HepG2 (cell line): ENCODE measurements around the gene ANKRD2. TPM values are rescaled to one million over a fixed set of nuclear protein-coding genes. Genes with fewer than 3 reads are reported as not detected.
A peak's percentile ranks its signal among the peaks of the same experiment; 100 is the strongest.

Source experiments
- ATAC-seq: fragments of 200-7000 bp; cut with Tn5 transposase; 3 replicates; pipeline ENCODE4 v1.9.1; 2020; ENCODE audit warnings: mild to moderate bottlenecking, moderate library complexity
- BruUV-seq: library from RNA; stranded (reverse); fragments of 400-500 nt; replicated peaks from 2 replicates; lab custom pipeline; 2021; lab: Mats Ljungman, UMichigan
- CTCF ChIA-PET: fragments of 300-600 bp; formaldehyde crosslinking; extraction: SDS; loops from one replicate; lab custom pipeline; 2021; ENCODE audit warnings: low total read pairs, inconsistent platforms, low intra/inter-chr PET ratio; lab: Yijun Ruan, JAX
- POLR2A ChIA-PET: fragments of 350-600 bp; sonication (Branson Sonifier 250); formaldehyde crosslinking; loops from one replicate; lab custom pipeline; 2020; ENCODE audit warnings: antibody characterized with exemption, inconsistent platforms; lab: Yijun Ruan, JAX
- DNase-seq: peaks from one replicate; pipeline ENCODE4 v3.0.0-alpha.2; 2015; ENCODE audit warnings: low spot score
- FAIRE-seq: peaks from 3 replicates; lab custom pipeline; 2011; peaks lifted over from hg19 to GRCh38; lab: Jason Lieb, UNC
- H2AFZ ChIP-seq: one replicate; pipeline ENCODE4 v1.6.1; 2011; ENCODE audit warnings: low read length, inconsistent platforms
- H3K27ac ChIP-seq: fragments of 300-600 bp; 3 replicates; pipeline ENCODE4 v1.8.0; 2011; ENCODE audit warnings: mixed run types, mild to moderate bottlenecking, mixed read lengths, low read length, inconsistent platforms; ENCODE audit not compliant: insufficient read depth; ENCODE audit errors: extremely low read length
- H3K27me3 ChIP-seq, 2 experiments: fragments of 200-600 bp in 1 of 2; 2 replicates in 1 of 2; 3 replicates in 1 of 2; pipeline versions ENCODE4 v1.6.0 to v1.8.0; 2011; ENCODE audit warnings: low read length in 2 of 2, mild to moderate bottlenecking in 2 of 2, moderate library complexity in 2 of 2, inconsistent platforms in 1 of 2; ENCODE audit not compliant: insufficient read depth in 2 of 2, control insufficient read depth in 1 of 2
- H3K36me3 ChIP-seq, 2 experiments: fragments of 200-600 bp in 1 of 2; replicated peaks in 1 of 2; 2 replicates in 1 of 2; 3 replicates in 1 of 2; pipeline versions ENCODE4 v1.5.1 to v1.8.0; 2011; ENCODE audit warnings: low read length in 2 of 2, inconsistent platforms in 1 of 2; ENCODE audit not compliant: insufficient read depth in 2 of 2, control insufficient read depth in 1 of 2
- H3K4me1 ChIP-seq: 2 replicates; pipeline ENCODE4 v1.5.1; 2012; ENCODE audit warnings: low read length, inconsistent platforms; ENCODE audit not compliant: insufficient read depth
- H3K4me2 ChIP-seq: 2 replicates; pipeline ENCODE4 v1.6.0; 2011; ENCODE audit warnings: low read depth, low read length, inconsistent platforms
- H3K4me3 ChIP-seq, 3 experiments: fragments of 200-600 bp in 1 of 3; sonication (generic), shearing (Covaris generic) in 1 of 3; replicated peaks in 1 of 3; 2 replicates each; pipeline ENCODE4 v1.5.1; 2011 to 2016; ENCODE audit warnings: low read length in 3 of 3, inconsistent platforms in 2 of 3, low read depth in 2 of 3, mild to moderate bottlenecking in 2 of 3, control low read depth in 1 of 3, mixed read lengths in 1 of 3; ENCODE audit not compliant: insufficient read depth in 1 of 3
- H3K79me2 ChIP-seq: one replicate; pipeline ENCODE4 v1.6.1; 2011; ENCODE audit warnings: low read length, inconsistent platforms; ENCODE audit not compliant: insufficient read depth
- H3K9ac ChIP-seq: 2 replicates; pipeline ENCODE4 v1.6.0; 2011; ENCODE audit warnings: mild to moderate bottlenecking, low read depth, low read length, inconsistent platforms; ENCODE audit not compliant: insufficient read depth
- H3K9me3 ChIP-seq: 2 replicates; pipeline ENCODE4 v1.5.1; 2012; ENCODE audit warnings: mild to moderate bottlenecking, low read length
- H4K20me1 ChIP-seq: 2 replicates; pipeline ENCODE4 v1.6.0; 2011; ENCODE audit warnings: inconsistent platforms, mild to moderate bottlenecking, low read length, moderate library complexity; ENCODE audit not compliant: insufficient read depth
- AKAP8 ChIP-seq: sonication (generic); formaldehyde crosslinking; IDR thresholded peaks from 2 replicates; pipeline ENCODE4 v1.5.1; 2020; ENCODE audit warnings: mild to moderate bottlenecking, missing genetic modification reagents
- ATF5 ChIP-seq: sonication (generic); formaldehyde crosslinking; IDR thresholded peaks from 2 replicates; pipeline ENCODE4 v1.4.0; 2020; ENCODE audit warnings: mild to moderate bottlenecking, low read depth, missing genetic modification reagents
- ELF1 ChIP-seq: sonication (generic); formaldehyde crosslinking; IDR thresholded peaks from 2 replicates; pipeline ENCODE4 v1.4.0; 2020; ENCODE audit warnings: missing genetic modification reagents
- HNRNPLL ChIP-seq: fragments of 200-400 bp; formaldehyde crosslinking; IDR thresholded peaks from 2 replicates; pipeline ENCODE4 v1.6.1; 2017; ENCODE audit warnings: mild to moderate bottlenecking, low read depth, low read length; ENCODE audit not compliant: poor library complexity, severe bottlenecking
- KDM5B ChIP-seq: sonication (generic); formaldehyde crosslinking; IDR thresholded peaks from 2 replicates; pipeline ENCODE4 v1.4.0; 2020; ENCODE audit warnings: missing genetic modification reagents, mild to moderate bottlenecking, borderline replicate concordance
- MTA1 ChIP-seq: sonication (generic); formaldehyde crosslinking; IDR thresholded peaks from 2 replicates; pipeline ENCODE4 v1.4.0; 2020; ENCODE audit warnings: missing genetic modification reagents, mild to moderate bottlenecking, borderline replicate concordance
- REST ChIP-seq, 2 experiments: IDR thresholded peaks; 2 replicates each; pipeline ENCODE4 v1.6.1; 2011 to 2012; ENCODE audit warnings: low read length in 2 of 2, borderline replicate concordance in 1 of 2, low read depth in 1 of 2, mild to moderate bottlenecking in 1 of 2, moderate library complexity in 1 of 2
- SSRP1 ChIP-seq: IDR thresholded peaks from 2 replicates; pipeline ENCODE4 v1.6.1; 2016; ENCODE audit warnings: control low read depth
- ZNF121 ChIP-seq: sonication (generic); formaldehyde crosslinking; IDR thresholded peaks from 2 replicates; pipeline ENCODE4 v1.5.0; 2020; ENCODE audit warnings: mild to moderate bottlenecking, missing genetic modification reagents
- ZNF224 ChIP-seq: sonication (generic); formaldehyde crosslinking; IDR thresholded peaks from 2 replicates; pipeline ENCODE4 v1.5.0; 2020; ENCODE audit warnings: mild to moderate bottlenecking, missing genetic modification reagents
- ZNF770 ChIP-seq: sonication (generic); formaldehyde crosslinking; IDR thresholded peaks from 2 replicates; pipeline ENCODE4 v1.5.0; 2020; ENCODE audit warnings: mild to moderate bottlenecking, missing genetic modification reagents
- ZNF878 ChIP-seq: sonication (generic); formaldehyde crosslinking; IDR thresholded peaks from 2 replicates; pipeline ENCODE4 v1.8.1; 2023; ENCODE audit warnings: mild to moderate bottlenecking, missing genetic modification reagents, moderate library complexity
- WGBS: methylation state at CpG from one replicate; pipeline ENCODE4 v1.1.6; 2017; ENCODE audit warnings: low lambda C conversion rate; 5-methylcytosine and 5-hydroxymethylcytosine counted together
- in situ Hi-C: cut with HindIII; loops from 2 replicates; pipeline ENCODE4 v1.10.0; 2017; ENCODE audit warnings: low pct_unique_long_range_greater_than_20kb; ENCODE audit not compliant: extremely low pct_ligation_motif_present
- intact Hi-C: fragments of 100-400 bp; cut with micrococcal nuclease; formaldehyde crosslinking; loops from one replicate; pipeline ENCODE4 v1.10.0; 2022; ENCODE audit not compliant: unreplicated experiment
- polyA plus RNA-seq, 8 experiments: library from polyadenylated mRNA; depleted of rRNA in 3 of 8; stranded (reverse) in 7 of 8; unstranded in 1 of 8; fragments of >200 nt; fragmentation: Illumina TruSeq in 4 of 8; extraction: Trizol in 4 of 8; gene quantifications; 2 replicates each; pipeline versions ENCODE4 v1.2.1 to v1.2.3, GENCODE V29; 2011 to 2016; ENCODE audit warnings: low read depth in 4 of 8, missing spikeins in 1 of 8, mixed read lengths in 1 of 8; ENCODE audit not compliant: insufficient read depth in 1 of 8
- total RNA-seq, 5 experiments: library from RNA; depleted of rRNA; stranded (reverse); fragments of >200 nt; fragmentation: Illumina TruSeq; extraction: Trizol; gene quantifications; 2 replicates each; pipeline ENCODE4 v1.2.3, GENCODE V29; 2016; ENCODE audit warnings: low read depth in 1 of 5
- TF ChIP-seq, protein P1 (sequence below): sonication (generic); formaldehyde crosslinking; IDR thresholded peaks from 2 replicates; pipeline ENCODE4 v1.5.0; 2020; ENCODE audit warnings: mild to moderate bottlenecking, low read depth, missing genetic modification reagents, borderline replicate concordance
- TF ChIP-seq, protein P2 (sequence below): sonication (generic); formaldehyde crosslinking; IDR thresholded peaks from 2 replicates; pipeline ENCODE4 v1.5.1; 2020; ENCODE audit warnings: missing genetic modification reagents, mild to moderate bottlenecking, borderline replicate concordance

The ANKRD2 gene
- total and polyA plus RNA-seq, 2 of the 13 experiments (the other 11 are each of a cell fraction or from before 2014, with no cell fraction given): not detected

GRCh38 chr10:97587183-97587582 is 14.6 kb downstream of the ANKRD2 start:
- intact Hi-C loops: no loop called here
- H4K20me1 ChIP-seq: no peaks in the 10 kb centered on the region
- H3K4me1 ChIP-seq: peaks cover 72% of the 10 kb centered on the region
- peaks cover 3% of the 10 kb centered on the region for H3K79me2 ChIP-seq
- CTCF ChIA-PET: no interaction called here
- H3K4me2 ChIP-seq: 0 out of 2 replicates have a peak overlapping the region, but pooled peaks have one; percentile 39
- 81% methylated on average over 2 of the region's 2 CpGs for WGBS
- no peaks in the 10 kb centered on the region for H3K27me3 ChIP-seq
- FAIRE-seq: no peak
- H3K9me3 ChIP-seq: no peaks in the 10 kb centered on the region
- no peak overlapping the region for H2AFZ ChIP-seq
- no peak overlapping the region for H3K9ac ChIP-seq
- H3K4me3 ChIP-seq: no peak overlapping the region
- BruUV-seq: no TSS peak
- H3K27ac ChIP-seq: peak overlapping the region; percentile 45
- H3K36me3 ChIP-seq: no peaks in the 10 kb centered on the region; a peak in 1 of 5 replicates
- in situ Hi-C loops: no loop called here
- POLR2A ChIA-PET: no interaction called here
- no peak for DNase-seq
- ATAC-seq: no peak
- TF ChIP-seq ELF1 (CRISPR knock-in tag) (no peak), ZNF878 (CRISPR knock-in tag) (no peak), REST (IDR thresholded peaks at IDR 0.05; ENCODE audit: borderline replicate concordance in 1 of 2, low read depth in 1 of 2, low read length in 2 of 2) (no peak), ZNF121 (CRISPR knock-in tag) (0 out of 2 replicates have a peak, but pooled peaks have one; percentile 28), ZNF224 (CRISPR knock-in tag) (no peak), SSRP1 (no peak), AKAP8 (CRISPR knock-in tag) (no peak), KDM5B (CRISPR knock-in tag) (no peak), ATF5 (CRISPR knock-in tag) (no peak), ZNF770 (CRISPR knock-in tag) (peak; percentile 69), MTA1 (CRISPR knock-in tag) (no peak), HNRNPLL (no peak)
- TF ChIP-seq, protein P1, sequence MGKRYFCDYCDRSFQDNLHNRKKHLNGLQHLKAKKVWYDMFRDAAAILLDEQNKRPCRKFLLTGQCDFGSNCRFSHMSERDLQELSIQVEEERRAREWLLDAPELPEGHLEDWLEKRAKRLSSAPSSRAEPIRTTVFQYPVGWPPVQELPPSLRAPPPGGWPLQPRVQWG: no peak
- TF ChIP-seq, protein P2, sequence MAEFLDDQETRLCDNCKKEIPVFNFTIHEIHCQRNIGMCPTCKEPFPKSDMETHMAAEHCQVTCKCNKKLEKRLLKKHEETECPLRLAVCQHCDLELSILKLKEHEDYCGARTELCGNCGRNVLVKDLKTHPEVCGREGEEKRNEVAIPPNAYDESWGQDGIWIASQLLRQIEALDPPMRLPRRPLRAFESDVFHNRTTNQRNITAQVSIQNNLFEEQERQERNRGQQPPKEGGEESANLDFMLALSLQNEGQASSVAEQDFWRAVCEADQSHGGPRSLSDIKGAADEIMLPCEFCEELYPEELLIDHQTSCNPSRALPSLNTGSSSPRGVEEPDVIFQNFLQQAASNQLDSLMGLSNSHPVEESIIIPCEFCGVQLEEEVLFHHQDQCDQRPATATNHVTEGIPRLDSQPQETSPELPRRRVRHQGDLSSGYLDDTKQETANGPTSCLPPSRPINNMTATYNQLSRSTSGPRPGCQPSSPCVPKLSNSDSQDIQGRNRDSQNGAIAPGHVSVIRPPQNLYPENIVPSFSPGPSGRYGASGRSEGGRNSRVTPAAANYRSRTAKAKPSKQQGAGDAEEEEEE: no peak
